ENCODE data around the gene ZNHIT3.

Gene ZNHIT3

DNA sequence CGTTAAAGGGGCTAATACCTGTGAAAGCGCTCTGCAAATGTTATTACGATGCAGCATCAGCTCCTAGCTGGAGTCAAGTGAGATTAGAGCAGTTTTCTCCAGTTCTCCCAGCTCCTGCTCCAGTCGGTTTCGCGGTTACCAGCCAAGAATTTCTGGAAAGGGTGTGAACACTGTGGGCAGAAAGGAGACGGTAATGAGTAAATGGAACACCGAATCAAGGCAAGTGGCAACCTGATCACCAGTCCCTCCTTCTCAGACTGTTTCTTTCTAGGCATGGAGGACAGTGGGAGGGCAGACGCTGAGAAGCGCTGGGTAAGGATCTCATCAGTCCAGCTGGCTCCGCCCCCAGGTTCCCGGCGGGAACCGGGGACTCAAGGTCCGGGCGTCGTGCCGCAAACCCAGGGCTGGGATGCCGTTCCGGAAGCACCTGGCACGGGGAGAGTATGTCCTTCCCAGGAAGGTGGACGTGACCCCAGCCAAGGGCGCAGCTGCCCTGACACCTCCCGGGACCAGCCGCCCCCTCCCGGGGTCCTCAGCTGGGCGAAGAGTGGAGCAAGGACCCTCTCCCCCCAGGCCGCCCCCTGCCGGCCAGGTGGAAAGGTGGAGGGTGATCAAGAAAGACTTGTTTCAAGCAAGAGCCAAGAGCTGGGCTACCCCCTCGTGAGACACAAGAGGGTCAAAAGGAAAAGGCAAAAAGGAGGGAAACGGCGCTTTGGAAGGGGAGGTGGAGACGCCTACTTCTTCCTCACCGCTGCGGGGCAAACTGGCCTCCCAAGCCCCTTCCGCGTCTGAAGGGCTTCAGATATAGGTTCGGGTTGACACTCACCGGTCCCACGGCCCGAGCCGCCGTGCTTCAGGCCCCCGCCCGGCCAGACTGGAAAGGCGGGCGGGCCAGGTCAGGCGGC lies 47.7 kb downstream of the ZNHIT3 start:
- Histone ChIP-seq H3K4me3 (replicated peaks; ENCODE audit: insufficient read depth, low read length) (peak overlapping the region; percentile 65), H3K27me3 (ENCODE audit: insufficient read depth, poor library complexity, severe bottlenecking) (no peaks in the 10 kb centered on the region), H3K27ac (replicated peaks) (peak overlapping the region; percentile 95)
- peak; percentile 59 to 68 for DNase-seq (ENCODE audit: low read depth in 1 of 2, low spot score in 1 of 2)
- TF ChIP-seq, protein P1, sequence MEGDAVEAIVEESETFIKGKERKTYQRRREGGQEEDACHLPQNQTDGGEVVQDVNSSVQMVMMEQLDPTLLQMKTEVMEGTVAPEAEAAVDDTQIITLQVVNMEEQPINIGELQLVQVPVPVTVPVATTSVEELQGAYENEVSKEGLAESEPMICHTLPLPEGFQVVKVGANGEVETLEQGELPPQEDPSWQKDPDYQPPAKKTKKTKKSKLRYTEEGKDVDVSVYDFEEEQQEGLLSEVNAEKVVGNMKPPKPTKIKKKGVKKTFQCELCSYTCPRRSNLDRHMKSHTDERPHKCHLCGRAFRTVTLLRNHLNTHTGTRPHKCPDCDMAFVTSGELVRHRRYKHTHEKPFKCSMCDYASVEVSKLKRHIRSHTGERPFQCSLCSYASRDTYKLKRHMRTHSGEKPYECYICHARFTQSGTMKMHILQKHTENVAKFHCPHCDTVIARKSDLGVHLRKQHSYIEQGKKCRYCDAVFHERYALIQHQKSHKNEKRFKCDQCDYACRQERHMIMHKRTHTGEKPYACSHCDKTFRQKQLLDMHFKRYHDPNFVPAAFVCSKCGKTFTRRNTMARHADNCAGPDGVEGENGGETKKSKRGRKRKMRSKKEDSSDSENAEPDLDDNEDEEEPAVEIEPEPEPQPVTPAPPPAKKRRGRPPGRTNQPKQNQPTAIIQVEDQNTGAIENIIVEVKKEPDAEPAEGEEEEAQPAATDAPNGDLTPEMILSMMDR (IDR thresholded peaks at IDR 0.05; ENCODE audit: insufficient read depth, low read length) = no peak
- no peak for TF ChIP-seq GABPA (IDR thresholded peaks at IDR 0.05; ENCODE audit: low read depth)
- TF ChIP-seq POLR2AphosphoS5 (IDR thresholded peaks at IDR 0.05; ENCODE audit: low read depth) = no peak
- TF ChIP-seq, protein P2, sequence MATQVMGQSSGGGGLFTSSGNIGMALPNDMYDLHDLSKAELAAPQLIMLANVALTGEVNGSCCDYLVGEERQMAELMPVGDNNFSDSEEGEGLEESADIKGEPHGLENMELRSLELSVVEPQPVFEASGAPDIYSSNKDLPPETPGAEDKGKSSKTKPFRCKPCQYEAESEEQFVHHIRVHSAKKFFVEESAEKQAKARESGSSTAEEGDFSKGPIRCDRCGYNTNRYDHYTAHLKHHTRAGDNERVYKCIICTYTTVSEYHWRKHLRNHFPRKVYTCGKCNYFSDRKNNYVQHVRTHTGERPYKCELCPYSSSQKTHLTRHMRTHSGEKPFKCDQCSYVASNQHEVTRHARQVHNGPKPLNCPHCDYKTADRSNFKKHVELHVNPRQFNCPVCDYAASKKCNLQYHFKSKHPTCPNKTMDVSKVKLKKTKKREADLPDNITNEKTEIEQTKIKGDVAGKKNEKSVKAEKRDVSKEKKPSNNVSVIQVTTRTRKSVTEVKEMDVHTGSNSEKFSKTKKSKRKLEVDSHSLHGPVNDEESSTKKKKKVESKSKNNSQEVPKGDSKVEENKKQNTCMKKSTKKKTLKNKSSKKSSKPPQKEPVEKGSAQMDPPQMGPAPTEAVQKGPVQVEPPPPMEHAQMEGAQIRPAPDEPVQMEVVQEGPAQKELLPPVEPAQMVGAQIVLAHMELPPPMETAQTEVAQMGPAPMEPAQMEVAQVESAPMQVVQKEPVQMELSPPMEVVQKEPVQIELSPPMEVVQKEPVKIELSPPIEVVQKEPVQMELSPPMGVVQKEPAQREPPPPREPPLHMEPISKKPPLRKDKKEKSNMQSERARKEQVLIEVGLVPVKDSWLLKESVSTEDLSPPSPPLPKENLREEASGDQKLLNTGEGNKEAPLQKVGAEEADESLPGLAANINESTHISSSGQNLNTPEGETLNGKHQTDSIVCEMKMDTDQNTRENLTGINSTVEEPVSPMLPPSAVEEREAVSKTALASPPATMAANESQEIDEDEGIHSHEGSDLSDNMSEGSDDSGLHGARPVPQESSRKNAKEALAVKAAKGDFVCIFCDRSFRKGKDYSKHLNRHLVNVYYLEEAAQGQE (IDR thresholded peaks at IDR 0.05; ENCODE audit: insufficient replicate concordance, low read depth) = no peak
- TF ChIP-seq SPI1 (IDR thresholded peaks at IDR 0.05; ENCODE audit: borderline replicate concordance, low read depth) = no peak

- Histone ChIP-seq H3K27ac (replicated peaks) (peak within 1 kb of the TSS; percentile 95), H3K4me3 (replicated peaks; ENCODE audit: insufficient read depth, low read length) (peak within 1 kb of the TSS; percentile 65), H3K27me3 (ENCODE audit: insufficient read depth, poor library complexity, severe bottlenecking) (no peaks in the 10 kb centered on the region)
- TF ChIP-seq, protein P1 (IDR thresholded peaks at IDR 0.05; ENCODE audit: insufficient read depth, low read length) = no peak
- TF ChIP-seq SPI1 (IDR thresholded peaks at IDR 0.05; ENCODE audit: borderline replicate concordance, low read depth) (peak; percentile 37; the same call in 1 of the 2 replicates), GABPA (IDR thresholded peaks at IDR 0.05; ENCODE audit: low read depth) (peak; percentile 89), POLR2AphosphoS5 (IDR thresholded peaks at IDR 0.05; ENCODE audit: low read depth) (peak; percentile 98)
- TF ChIP-seq, protein P2 (IDR thresholded peaks at IDR 0.05; ENCODE audit: insufficient replicate concordance, low read depth) = peak; percentile 71
- DNase-seq (ENCODE audit: low read depth in 1 of 2, low spot score in 1 of 2) = peak; percentile 92 to 96
Observed at GRCh38 chr17:36534840-36535668, 48.6 kb downstream of the ZNHIT3 start, which contains the start of the genes MYO19 and PIGW. MYO19 (minus strand) TSS chr17:36534868; CDS start chr17:36532538, 2,330 bp downstream. PIGW (plus strand) TSS chr17:36534987; CDS start chr17:36537102, 2,115 bp downstream.

DNA sequence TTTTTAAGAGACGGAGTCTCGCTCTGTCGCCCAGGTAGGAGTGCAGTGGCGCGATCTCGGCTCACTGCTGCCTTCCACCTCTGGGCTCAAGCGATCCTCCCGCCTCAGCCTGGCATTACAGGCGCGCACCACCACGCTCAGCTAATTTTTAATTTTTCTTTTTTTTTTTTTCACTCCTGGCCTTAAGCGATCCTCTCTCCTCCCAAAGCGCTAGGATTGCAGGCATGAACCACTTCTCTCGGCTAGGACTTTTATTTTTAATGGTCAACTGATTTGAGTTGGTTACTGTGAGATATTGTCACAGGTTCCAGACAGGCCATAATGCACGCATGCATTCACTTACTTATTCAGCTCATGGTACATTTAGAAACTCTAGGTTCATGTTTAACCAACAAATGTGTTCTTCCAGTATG lies 49.2 kb downstream of the ZNHIT3 start:
- H3K27ac ChIP-seq (replicated peaks) = peak overlapping the region; percentile 95
- TF ChIP-seq POLR2AphosphoS5 (IDR thresholded peaks at IDR 0.05; ENCODE audit: low read depth) = no peak
- TF ChIP-seq, protein P1 (IDR thresholded peaks at IDR 0.05; ENCODE audit: insufficient read depth, low read length) = no peak
- TF ChIP-seq SPI1 (IDR thresholded peaks at IDR 0.05; ENCODE audit: borderline replicate concordance, low read depth) = no peak
- no peak for TF ChIP-seq GABPA (IDR thresholded peaks at IDR 0.05; ENCODE audit: low read depth)
- TF ChIP-seq, protein P2 (IDR thresholded peaks at IDR 0.05; ENCODE audit: insufficient replicate concordance, low read depth) = no peak
- no peak for DNase-seq (ENCODE audit: low read depth in 1 of 2, low spot score in 1 of 2)
- H3K27me3 ChIP-seq (ENCODE audit: insufficient read depth, poor library complexity, severe bottlenecking) = no peaks in the 10 kb centered on the region
- peak overlapping the region; percentile 65 for H3K4me3 ChIP-seq (replicated peaks; ENCODE audit: insufficient read depth, low read length)

Data from HL-60 (cell line).